NCI-H2196 (cell line): ENCODE data around the gene L3MBTL1.
A peak's percentile ranks its signal among the peaks of the same experiment; 100 is the strongest.

ENCODE experiments used
- DNase-seq: peaks from one replicate; lab custom pipeline; 2025; ENCODE audit not compliant: unreplicated experiment; lab: John Stamatoyannopoulos, UW

Gene L3MBTL1

GRCh38 chr20:43558412-43559146 is 51.1 kb downstream of the L3MBTL1 start, which contains the start of gene SGK2:
SGK2 (plus strand) TSS chr20:43559027; CDS start chr20:43566496, 7,469 bp downstream.
- DNase-seq = no peak

DNA sequence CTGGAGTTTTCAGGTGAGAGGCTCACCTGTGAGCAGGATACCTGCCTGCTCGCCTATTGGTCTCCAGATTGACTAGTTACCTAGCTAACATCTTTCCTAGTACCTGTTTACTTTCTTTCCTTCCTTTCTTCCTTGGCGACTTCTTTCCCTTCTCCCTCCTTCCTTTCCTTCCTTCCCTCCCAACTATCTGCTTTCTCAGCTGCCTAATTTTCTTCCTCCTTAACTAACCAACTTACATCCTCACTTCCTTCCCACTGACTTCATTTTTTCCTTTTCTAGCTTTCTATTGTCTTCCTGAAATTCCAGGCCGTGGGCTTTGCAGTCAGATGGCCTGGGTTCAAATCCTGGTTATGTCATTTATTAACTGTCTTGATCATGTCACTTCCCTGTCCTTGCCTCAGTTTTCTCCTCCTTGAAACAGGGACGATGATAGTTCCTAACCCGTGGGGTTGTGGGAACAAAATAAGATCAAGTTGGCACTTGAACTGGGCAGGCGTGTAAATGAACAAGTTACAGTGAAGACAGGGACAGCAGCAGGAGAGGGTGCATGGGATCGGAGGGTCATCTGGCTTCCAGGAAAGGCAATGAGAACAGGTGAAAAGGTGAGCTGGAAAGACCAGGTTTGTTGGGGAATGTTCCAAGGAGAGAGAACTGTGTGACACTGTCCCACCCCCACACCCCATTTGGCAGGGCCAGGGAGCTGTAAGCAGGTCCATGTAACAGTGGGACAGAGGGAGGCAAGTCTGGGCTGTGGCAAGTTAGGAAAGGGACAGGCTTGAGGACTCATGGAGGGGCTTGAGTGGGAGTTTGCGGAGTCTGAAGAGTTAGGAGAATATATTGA is 51.9 kb downstream of the L3MBTL1 start:
- no peak for DNase-seq

DNA sequence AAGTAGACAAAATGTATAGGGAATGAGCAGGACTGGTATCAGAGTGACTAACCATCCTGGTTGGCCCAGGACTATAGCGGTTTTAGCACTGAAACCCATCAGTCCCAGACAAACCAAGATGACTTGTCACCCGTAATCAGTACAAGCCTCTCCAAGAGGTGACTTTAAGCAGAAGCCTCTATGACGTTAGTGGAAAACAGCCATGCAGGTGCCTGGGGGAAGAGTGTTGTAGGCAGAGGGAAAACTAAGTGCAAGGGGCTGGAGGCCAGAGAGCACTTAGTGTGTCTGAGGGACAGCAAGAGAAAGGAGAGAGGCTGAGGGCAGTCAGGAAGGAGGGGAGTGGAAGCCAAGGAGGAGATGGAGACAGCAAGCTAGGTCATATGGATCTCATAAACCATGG is 53.5 kb downstream of the L3MBTL1 start:
- DNase-seq = no peak

DNA sequence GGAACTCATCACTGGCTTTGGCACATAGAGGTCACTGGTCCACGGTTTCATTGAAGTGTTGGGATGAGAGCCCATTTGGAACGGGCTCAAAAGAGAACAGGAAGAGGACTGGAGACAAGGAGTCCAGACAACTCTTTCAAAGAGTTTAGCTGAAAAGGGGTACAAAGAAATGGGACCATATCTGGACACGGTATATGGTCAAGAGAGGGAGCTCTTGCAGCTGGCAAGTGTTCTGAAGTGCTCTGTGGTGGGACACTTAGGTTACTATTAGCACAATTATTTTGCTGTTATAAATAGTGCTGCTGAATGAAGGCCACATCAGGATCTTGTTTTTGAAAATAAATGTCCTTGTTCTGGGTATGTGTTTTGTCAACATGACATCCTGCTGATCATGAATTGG is 55.9 kb downstream of the L3MBTL1 start:
- no peak for DNase-seq

DNA sequence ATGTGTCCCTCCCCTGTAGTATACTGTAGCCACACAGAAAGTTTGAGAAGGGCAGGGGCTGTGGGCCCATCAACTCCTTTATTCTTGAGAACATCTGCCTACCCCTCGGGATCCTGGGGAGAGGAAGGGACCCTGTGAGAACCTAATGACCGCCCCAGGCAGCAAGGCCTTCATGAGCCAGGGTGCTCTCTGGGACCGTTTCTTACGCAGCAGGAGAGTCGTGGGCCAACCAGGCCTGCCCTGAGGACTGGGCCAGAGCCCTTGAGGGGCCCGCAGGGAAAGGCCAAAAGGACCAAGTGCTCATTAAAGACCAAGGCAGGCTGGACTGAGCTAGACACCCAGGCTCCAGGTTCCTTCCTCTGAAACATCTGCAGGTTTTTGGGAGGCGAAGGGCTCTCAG is 56.5 kb downstream of the L3MBTL1 start:
- no peak for DNase-seq

DNA sequence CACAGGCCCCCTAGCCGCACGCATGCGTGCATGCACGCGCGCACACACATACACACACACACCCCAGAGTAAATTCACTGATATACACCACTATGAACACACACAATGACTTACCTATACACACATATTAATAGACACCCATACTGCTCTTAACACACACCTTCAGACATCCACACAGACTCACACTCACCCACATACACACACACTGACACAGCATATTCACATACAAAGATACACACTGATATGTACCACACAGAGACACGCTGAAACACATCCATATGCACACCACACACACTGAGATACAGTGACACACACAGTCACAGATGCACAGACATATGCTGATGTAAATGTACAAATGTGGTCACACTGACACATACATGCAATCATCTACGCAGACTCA is 57.0 kb downstream of the L3MBTL1 start:
- no peak for DNase-seq

DNA sequence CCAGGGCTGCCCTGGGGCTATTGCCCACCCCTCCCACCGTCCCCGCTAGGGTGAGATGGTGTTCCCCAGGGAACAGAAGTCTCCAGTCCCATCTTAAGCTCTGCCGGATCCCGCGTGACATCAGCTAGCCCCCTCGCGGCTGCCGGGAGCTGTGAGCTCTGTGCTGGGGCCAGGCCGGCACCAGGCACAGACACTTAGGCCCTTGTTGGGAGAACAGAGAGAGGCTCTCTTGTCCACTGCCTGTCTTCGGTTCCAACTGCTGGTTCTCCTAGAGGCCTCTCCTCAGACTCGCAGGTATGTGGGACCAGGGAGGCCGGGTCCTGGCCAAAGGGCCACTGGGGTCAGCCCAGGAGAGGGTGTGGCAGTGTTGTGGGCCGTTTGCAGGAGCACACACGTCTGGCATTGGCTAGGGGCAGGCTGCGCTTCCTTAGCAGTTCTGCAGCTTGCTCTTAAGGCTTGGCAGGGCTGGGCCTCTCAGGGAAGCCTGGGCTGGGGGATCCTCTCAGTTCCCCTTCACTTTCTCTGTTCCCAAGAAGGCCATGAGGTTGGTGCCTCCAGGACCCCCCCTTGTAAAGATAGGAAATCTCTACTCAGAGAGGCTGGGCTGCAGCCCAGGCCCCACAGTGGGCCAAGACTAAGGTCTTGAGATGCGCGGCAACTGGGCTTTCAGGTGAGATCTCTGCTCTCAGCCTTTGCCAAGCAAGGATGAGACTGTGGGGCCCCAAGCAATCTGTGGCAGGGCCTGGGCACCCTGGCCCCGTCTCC is 57.7 kb downstream of the L3MBTL1 start:
- no peak for DNase-seq

- DNase-seq = no peak
These were observed 58.2 kb downstream of the L3MBTL1 start for GRCh38 chr20:43565758-43566104.

DNA sequence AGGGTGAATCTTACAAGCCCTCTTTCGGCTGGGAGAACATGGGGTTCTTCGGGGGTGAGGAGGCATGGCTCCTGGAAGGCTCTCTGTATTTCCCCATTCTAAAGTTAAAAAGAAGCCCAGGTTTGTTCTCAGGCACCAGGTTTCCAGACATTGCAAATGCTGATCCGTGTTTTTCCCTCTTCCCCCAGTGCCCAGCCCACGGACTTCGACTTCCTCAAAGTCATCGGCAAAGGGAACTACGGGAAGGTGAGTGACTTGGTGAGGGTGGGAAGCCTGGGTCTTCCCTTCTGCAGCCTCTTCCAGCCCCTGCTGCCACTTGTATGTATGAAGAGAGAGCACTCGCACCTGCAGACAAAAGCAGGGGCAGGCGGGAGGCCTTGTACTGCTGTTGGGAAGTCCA is 60.0 kb downstream of the L3MBTL1 start:
- DNase-seq = no peak

DNA sequence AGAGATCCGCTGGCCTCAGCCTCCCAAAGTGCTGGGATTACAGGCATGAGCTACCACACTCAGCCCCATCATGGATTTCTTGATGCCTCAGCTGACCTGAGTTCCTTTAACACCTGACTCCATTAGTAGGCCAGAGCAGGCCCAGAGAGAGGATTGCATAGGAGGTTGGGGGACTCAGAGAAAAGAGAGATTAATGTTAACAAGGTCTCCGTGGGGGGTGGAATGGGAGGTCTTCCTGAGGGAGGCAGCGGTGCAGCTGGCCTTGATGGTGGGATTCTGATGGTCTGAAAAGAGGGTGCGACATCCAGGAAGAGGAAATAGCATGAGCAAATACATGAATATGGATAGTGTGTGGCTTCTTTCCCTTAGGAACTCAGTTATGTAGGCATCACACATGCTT is 61.2 kb downstream of the L3MBTL1 start:
- no peak for DNase-seq

- DNase-seq = no peak
These were observed 61.8 kb downstream of the L3MBTL1 start for GRCh38 chr20:43569282-43569681.

DNA sequence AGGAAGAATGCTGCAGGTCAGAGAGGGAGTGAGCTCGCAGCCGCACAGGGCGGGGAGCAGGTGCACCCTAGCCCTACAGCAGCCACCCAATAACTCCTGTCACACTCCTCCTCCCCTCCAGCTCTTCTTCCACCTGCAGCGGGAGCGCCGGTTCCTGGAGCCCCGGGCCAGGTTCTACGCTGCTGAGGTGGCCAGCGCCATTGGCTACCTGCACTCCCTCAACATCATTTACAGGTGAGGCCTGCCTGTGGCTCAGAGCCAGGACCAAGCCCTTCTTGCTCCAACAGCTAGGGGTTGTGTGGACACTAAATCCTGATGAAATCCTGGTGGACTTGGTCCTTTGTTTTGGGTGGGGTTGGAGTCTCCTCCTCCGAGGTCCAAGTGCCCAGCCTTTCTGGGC is 63.0 kb downstream of the L3MBTL1 start:
- DNase-seq = no peak

DNA sequence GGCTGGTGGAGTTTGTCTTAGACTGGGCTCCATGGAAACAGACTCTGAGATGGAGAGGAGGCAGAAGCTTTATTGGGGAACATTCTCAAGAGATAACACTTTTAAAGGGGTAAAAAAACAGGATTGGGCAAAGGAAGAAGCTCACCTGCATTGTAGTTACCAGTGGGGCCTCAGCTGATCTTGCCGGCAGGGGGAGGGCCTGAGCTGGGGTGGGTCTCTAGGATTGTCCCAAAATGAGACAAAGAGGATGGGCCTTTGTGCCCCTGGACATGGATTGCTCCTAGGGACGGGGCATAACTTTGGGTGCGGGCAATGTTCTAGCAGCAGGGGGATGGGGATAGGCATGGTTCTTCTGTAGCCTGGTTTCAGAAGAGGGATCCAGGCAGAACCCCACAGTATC is 63.8 kb downstream of the L3MBTL1 start:
- DNase-seq = no peak

- DNase-seq = no peak
These were observed 64.3 kb downstream of the L3MBTL1 start for GRCh38 chr20:43571771-43572170.

- DNase-seq = no peak
These were observed 65.4 kb downstream of the L3MBTL1 start for GRCh38 chr20:43572891-43573290.

- DNase-seq = no peak
These were observed 68.6 kb downstream of the L3MBTL1 start for GRCh38 chr20:43576108-43576507.

- no peak for DNase-seq
These were observed 72.6 kb downstream of the L3MBTL1 start for GRCh38 chr20:43579861-43580793.

GRCh38 chr20:43583133-43583864 is 75.8 kb downstream of the L3MBTL1 start:
- no peak for DNase-seq

GRCh38 chr20:43583982-43584432 is 76.5 kb downstream of the L3MBTL1 start:
- peak; percentile 19 for DNase-seq
